ENCODE data around the gene ELOVL2.

ELOVL2 gene

DNA sequence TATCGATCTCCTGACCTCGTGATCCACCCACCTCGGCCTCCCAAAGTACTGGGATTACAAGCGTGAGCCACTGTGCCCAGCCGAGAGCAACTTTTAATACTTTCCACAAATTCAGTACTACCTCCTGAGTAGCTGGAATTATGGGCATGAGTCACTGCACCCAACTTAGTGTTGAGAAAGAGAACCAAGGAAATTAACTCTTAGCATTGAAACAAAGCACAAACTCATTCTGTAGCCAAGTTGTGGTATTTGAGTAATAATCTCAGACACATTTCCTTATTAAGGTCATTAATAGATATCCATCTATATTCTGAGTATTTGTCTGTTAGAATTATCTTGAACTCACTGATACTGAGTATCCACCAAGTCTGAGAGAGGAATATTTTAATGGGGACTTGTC lies 14.3 kb upstream of the ELOVL2 start:
- in situ Hi-C loops (cut with MboI; ENCODE audit: low pct_unique_long_range_greater_than_20kb, low sequenced_read_pairs, unreplicated experiment): no loop called here
- TF ChIP-seq, protein P1, sequence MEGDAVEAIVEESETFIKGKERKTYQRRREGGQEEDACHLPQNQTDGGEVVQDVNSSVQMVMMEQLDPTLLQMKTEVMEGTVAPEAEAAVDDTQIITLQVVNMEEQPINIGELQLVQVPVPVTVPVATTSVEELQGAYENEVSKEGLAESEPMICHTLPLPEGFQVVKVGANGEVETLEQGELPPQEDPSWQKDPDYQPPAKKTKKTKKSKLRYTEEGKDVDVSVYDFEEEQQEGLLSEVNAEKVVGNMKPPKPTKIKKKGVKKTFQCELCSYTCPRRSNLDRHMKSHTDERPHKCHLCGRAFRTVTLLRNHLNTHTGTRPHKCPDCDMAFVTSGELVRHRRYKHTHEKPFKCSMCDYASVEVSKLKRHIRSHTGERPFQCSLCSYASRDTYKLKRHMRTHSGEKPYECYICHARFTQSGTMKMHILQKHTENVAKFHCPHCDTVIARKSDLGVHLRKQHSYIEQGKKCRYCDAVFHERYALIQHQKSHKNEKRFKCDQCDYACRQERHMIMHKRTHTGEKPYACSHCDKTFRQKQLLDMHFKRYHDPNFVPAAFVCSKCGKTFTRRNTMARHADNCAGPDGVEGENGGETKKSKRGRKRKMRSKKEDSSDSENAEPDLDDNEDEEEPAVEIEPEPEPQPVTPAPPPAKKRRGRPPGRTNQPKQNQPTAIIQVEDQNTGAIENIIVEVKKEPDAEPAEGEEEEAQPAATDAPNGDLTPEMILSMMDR (IDR thresholded peaks at IDR 0.05; ENCODE audit: extremely low read depth, insufficient read depth, missing control alignments): no peak
- DNase-seq (ENCODE audit: low spot score): no peak

DNA sequence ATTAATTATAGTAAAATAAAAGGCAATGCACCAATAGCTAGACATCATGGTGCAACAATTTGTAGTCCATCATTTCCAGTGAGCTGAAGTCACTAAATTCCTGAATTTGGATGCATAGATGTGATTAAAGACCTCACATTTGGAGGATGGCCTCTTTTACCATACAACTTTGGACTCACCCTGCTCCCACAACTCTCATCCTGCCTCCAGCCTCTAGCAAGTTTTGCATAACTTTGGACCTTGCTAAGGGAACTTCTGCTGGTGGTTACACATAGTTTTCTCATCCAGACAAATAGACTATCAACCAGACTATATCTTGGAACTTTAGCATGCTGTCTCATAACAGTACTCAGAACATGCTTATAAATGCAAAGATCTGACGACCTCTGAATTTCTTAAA lies 12.8 kb upstream of the ELOVL2 start:
- TF ChIP-seq, protein P1 (IDR thresholded peaks at IDR 0.05; ENCODE audit: extremely low read depth, insufficient read depth, missing control alignments): no peak
- in situ Hi-C loops (cut with MboI; ENCODE audit: low pct_unique_long_range_greater_than_20kb, low sequenced_read_pairs, unreplicated experiment): no loop called here

DNA sequence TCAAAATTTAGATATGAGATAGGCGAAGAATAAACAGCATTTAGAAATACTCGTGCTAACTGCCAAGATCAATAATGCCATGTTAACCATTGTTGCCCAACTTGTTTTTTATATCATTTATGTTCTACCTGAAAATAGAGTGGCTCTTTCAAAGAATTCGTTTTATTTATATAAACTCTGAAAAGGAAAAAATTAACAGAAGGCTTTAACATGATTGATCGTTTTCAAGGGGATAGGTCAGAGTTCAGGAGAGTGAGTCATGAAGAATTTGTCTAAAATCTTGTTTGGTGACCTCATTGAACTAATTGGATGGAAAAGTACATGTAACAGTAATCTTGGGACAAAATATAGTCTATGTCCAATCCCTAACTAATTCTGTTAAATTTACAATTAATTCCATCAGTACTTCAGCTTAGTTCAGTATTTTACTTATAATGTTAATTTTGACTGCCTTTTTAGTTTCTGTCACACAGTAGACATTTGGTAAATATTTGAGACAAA lies 11.1 kb upstream of the ELOVL2 start:
- TF ChIP-seq, protein P1 (IDR thresholded peaks at IDR 0.05; ENCODE audit: extremely low read depth, insufficient read depth, missing control alignments): no peak
- in situ Hi-C loops (cut with MboI; ENCODE audit: low pct_unique_long_range_greater_than_20kb, low sequenced_read_pairs, unreplicated experiment): no loop called here
- DNase-seq (ENCODE audit: low spot score): no peak

More for the DNA sequence above, 12.8 kb upstream of the ELOVL2 start:
- DNase-seq (ENCODE audit: low spot score): no peak

DNA sequence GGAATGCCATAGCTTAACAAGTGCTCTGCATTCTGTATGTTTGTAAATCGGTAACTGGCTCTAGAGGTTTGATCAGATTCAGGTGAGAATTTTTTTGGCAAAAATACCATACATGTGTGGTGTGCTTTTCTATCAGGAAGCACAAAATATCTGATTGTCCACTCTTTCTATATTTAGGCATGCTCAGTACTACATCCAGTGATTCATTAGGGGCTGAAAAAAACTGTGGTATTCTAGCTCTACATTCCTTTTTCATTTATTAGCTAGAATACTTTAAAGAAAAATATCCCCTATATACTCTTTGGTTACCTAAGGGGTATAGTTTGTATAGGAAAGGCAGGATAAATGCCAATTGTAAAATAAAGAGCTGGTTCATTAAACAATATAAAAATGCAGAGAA lies 10.6 kb upstream of the ELOVL2 start:
- TF ChIP-seq, protein P1 (IDR thresholded peaks at IDR 0.05; ENCODE audit: extremely low read depth, insufficient read depth, missing control alignments): no peak
- no peak for DNase-seq (ENCODE audit: low spot score)
- in situ Hi-C loops (cut with MboI; ENCODE audit: low pct_unique_long_range_greater_than_20kb, low sequenced_read_pairs, unreplicated experiment): no loop called here

DNA sequence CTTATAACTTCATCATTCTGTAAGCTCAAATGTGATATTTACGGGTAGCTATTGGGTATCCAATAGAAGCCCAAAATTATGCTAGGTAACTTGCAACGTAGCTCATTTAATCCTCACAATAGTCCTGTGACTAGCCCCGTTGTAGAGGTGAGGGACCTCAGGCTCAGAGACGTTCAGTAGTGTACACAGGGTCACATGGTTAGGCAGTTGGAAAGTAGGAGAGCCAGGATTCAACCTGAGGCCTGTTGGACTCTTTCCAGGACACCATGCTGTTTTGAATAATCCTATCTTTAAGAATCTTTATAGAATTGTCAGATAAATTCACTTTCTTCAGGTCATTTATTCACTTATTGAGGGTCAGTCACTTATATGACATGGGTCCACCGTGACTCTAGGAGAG lies 9.2 kb upstream of the ELOVL2 start:
- DNase-seq (ENCODE audit: low spot score): no peak
- TF ChIP-seq, protein P1 (IDR thresholded peaks at IDR 0.05; ENCODE audit: extremely low read depth, insufficient read depth, missing control alignments): no peak
- in situ Hi-C loops (cut with MboI; ENCODE audit: low pct_unique_long_range_greater_than_20kb, low sequenced_read_pairs, unreplicated experiment): no loop called here

DNA sequence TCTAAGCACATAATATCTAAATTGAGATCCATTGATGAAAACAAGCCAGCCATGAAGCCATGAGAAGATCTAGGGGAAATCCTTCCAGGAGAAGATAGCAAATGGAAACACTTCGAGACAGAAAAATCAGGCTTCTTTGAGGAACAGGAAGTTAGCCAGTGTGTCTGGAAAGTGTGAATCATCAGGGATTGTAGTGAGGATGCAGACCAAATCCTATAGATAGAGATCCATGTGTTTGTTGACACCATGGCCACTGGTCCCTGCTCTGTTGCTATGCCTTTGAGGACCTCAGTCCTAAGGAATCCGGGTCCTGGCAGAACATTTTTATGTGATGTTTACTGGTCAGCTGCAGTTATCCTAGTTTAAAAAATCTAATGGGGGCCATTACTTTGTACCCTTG lies 6.6 kb upstream of the ELOVL2 start:
- no peak for DNase-seq (ENCODE audit: low spot score)
- TF ChIP-seq, protein P1 (IDR thresholded peaks at IDR 0.05; ENCODE audit: extremely low read depth, insufficient read depth, missing control alignments): no peak
- in situ Hi-C loops (cut with MboI; ENCODE audit: low pct_unique_long_range_greater_than_20kb, low sequenced_read_pairs, unreplicated experiment): no loop called here

DNA sequence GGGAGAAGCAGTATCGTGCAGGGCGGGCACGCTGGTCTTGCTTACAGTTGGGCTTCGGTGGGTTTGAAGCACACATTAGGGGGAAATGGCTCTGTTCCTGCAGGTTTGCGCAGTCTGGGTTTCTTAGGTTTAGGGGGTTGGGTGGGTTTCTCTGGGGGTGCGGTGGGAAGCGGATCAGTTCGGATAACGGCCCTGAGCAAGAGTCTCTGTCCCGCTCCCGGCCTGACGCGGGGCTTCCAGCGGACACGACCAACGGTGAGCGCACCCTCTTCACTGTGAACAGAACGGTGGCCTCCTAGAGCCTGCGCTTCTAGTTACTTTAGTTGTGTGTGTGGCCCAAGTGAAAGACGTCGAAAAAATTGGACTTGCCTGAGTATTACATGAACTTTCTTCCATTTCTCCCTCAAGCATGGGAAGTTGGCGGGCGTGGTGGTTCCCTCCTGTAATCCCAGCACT lies 635 bp upstream of the ELOVL2 start:
- in situ Hi-C loops (cut with MboI; ENCODE audit: low pct_unique_long_range_greater_than_20kb, low sequenced_read_pairs, unreplicated experiment): no loop called here
- no peak for DNase-seq (ENCODE audit: low spot score)
- TF ChIP-seq, protein P1 (IDR thresholded peaks at IDR 0.05; ENCODE audit: extremely low read depth, insufficient read depth, missing control alignments): no peak
